ENCODE results near the gene RPL31. TPM values are rescaled to one million over a fixed set of nuclear protein-coding genes. Genes with fewer than 3 reads are reported as not detected.

The RPL31 gene
- total and polyA plus RNA-seq, 9 of the 15 experiments (the other 6 are each of a cell fraction or from before 2014, with no cell fraction given): 1,176 to 6,037 (median 2,997) TPM

DNA sequence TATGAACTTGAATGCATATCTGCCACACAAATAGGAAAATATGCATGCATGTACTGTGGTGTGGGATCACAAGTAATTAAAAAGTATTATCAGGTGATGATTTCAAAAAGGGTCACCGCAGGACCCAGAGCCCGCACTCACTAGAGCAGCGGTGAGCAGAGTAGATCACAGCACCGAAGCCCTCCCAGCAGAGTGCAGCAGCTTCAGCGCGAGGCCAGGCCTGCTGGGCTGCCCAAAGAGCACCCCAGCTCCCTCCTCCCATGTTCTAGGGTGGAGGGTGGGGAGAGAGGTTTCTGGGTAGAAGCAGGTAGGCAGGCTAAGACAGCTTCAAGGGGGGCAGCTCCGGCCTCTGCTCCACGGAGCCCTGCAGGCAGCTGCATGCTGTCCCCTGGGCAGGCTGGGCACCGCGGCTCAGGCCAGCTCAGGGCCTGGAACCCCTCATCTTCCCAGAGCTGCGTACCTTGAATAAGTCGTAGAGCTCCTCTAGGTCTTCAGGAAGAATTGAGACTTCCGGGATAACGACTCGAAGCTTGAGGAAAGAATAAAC, 24.9 kb downstream of the RPL31 start:
- Histone ChIP-seq H3K36me3 (ENCODE audit: control insufficient read depth, insufficient read depth, low read length) (no peaks in the 10 kb centered on the region), H3K4me2 (ENCODE audit: insufficient read depth, low read length) (no peak overlapping the region), H3K79me2 (ENCODE audit: control insufficient read depth, insufficient read depth, low read length) (no peaks in the 10 kb centered on the region), H4K20me1 (replicated peaks; ENCODE audit: control insufficient read depth, insufficient read depth, low read length) (no peaks in the 10 kb centered on the region), H3K27me3 (ENCODE audit: control insufficient read depth in 2 of 2, insufficient read depth in 2 of 2, low read length in 2 of 2) (peaks cover 3 to 12% of the 10 kb centered on the region in 2 experiments; a peak in 2 of 5 replicates), H3K9ac (ENCODE audit: insufficient read depth in 1 of 2, low read depth in 2 of 2, low read length in 2 of 2) (no peak overlapping the region), H3K27ac (ENCODE audit: extremely low read depth, low read depth, low read length) (no peak overlapping the region), H3K4me1 (replicated peaks in 1 of 2; ENCODE audit: control insufficient read depth in 2 of 2, insufficient read depth in 2 of 2, low read length in 2 of 2) (no peaks in the 10 kb centered on the region; a peak in 2 of 5 replicates), H3K9me1 (ENCODE audit: control insufficient read depth, insufficient read depth, low read length) (no peaks in the 10 kb centered on the region), H3K9me3 (replicated peaks; ENCODE audit: control insufficient read depth, insufficient read depth, low read depth, low read length) (no peaks in the 10 kb centered on the region), H2AFZ (ENCODE audit: low read depth, low read length) (no peak overlapping the region), H3K4me3 (no peak overlapping the region)
- in situ Hi-C loops (cut with MboI) (loop anchor here (5.0 kb wide), 1 partner anchor 180 kb away; no protein-coding TSS in a partner anchor), intact Hi-C loops (cut with micrococcal nuclease) (no loop called here)
- ChIA-PET CTCF (ENCODE audit: low intra/inter-chr PET ratio) (interaction anchor here (0.7 kb wide), 1 partner anchor 31 kb away, joined by 3 read pairs; no protein-coding TSS in a partner anchor), POLR2A (interaction anchor here (0.7 to 1.5 kb wide), 3 partner anchors 11 to 23 kb away, joined by 3 to 4 read pairs (median 3); no protein-coding TSS in a partner anchor)
- TF ChIP-seq ZNF766 (CRISPR knock-in tag; conservative IDR thresholded peaks at IDR 0.05): no peak
- TF ChIP-seq POLR2G (IDR thresholded peaks at IDR 0.05; ENCODE audit: low read depth, low read length): peak; percentile 43; the same call in 1 of the 2 replicates
- TF ChIP-seq LCOR (CRISPR knock-in tag; IDR thresholded peaks at IDR 0.05): no peak
- TF ChIP-seq DACH1 (IDR thresholded peaks at IDR 0.05; ENCODE audit: partially characterized antibody): no peak
- 64% methylated on average over 13 of the region's 15 CpGs for WGBS (ENCODE audit: insufficient coverage, low coverage, missing lambda C conversion rate)
- FAIRE-seq: no peak
- no peak for DNase-seq (ENCODE audit: extremely low read depth in 1 of 4, low spot score in 3 of 4)
- no TSS peak for BruUV-seq (replicated peaks)
- peak; percentile 27; the same call in 1 of the 3 replicates for ATAC-seq

- H3K4me2 ChIP-seq (ENCODE audit: insufficient read depth, low read length): no peak overlapping the region
- peaks cover 9 to 19% of the 10 kb centered on the region in 2 experiments; a peak in 3 of 5 replicates for H3K27me3 ChIP-seq (ENCODE audit: control insufficient read depth in 2 of 2, insufficient read depth in 2 of 2, low read length in 2 of 2)
- H4K20me1 ChIP-seq (replicated peaks; ENCODE audit: control insufficient read depth, insufficient read depth, low read length): no peaks in the 10 kb centered on the region
- ChIA-PET CTCF (ENCODE audit: low intra/inter-chr PET ratio) (no interaction called here), POLR2A (interaction anchor here (0.7 to 1.5 kb wide), 3 partner anchors 10 to 24 kb away, joined by 3 to 4 read pairs (median 3); no protein-coding TSS in a partner anchor)
- 40% methylated on average over 8 of the region's 8 CpGs for WGBS (ENCODE audit: insufficient coverage, low coverage, missing lambda C conversion rate)
- TF ChIP-seq SPI1 (IDR thresholded peaks at IDR 0.05; ENCODE audit: borderline replicate concordance, low read depth, low read length) (peak; percentile 54; the same call in 1 of the 2 replicates), FUS (optimal IDR thresholded peaks at IDR 0.05; ENCODE audit: low read depth, low read length) (no peak), BMI1 (IDR thresholded peaks at IDR 0.05; ENCODE audit: low read length) (no peak), BACH1 (tag; IDR thresholded peaks at IDR 0.05) (no peak)
- in situ Hi-C loops (cut with MboI) (loop anchor here (5.0 kb wide), 1 partner anchor 179 kb away; no protein-coding TSS in a partner anchor), intact Hi-C loops (cut with micrococcal nuclease) (no loop called here)
- ATAC-seq: no peak
- no peak overlapping the region for H2AFZ ChIP-seq (ENCODE audit: low read depth, low read length)
- H3K9me3 ChIP-seq (replicated peaks; ENCODE audit: control insufficient read depth, insufficient read depth, low read depth, low read length): no peaks in the 10 kb centered on the region
- no peak overlapping the region for H3K9ac ChIP-seq (ENCODE audit: insufficient read depth in 1 of 2, low read depth in 2 of 2, low read length in 2 of 2)
- H3K27ac ChIP-seq (ENCODE audit: extremely low read depth, low read depth, low read length): no peak overlapping the region
- H3K4me1 ChIP-seq (replicated peaks in 1 of 2; ENCODE audit: control insufficient read depth in 2 of 2, insufficient read depth in 2 of 2, low read length in 2 of 2): no peaks in the 10 kb centered on the region; a peak in 2 of 5 replicates
- H3K4me3 ChIP-seq: no peak overlapping the region
- no peak for FAIRE-seq
- DNase-seq (ENCODE audit: extremely low read depth in 1 of 4, low spot score in 3 of 4): no peak
- no TSS peak for BruUV-seq (replicated peaks)
- H3K79me2 ChIP-seq (ENCODE audit: control insufficient read depth, insufficient read depth, low read length): no peaks in the 10 kb centered on the region
- no peaks in the 10 kb centered on the region for H3K36me3 ChIP-seq (ENCODE audit: control insufficient read depth, insufficient read depth, low read length)
- H3K9me1 ChIP-seq (ENCODE audit: control insufficient read depth, insufficient read depth, low read length): no peaks in the 10 kb centered on the region
Measured at GRCh38 chr2:101027852-101028251, 25.8 kb downstream of the RPL31 start.
